ENCODE measurements around the gene GLI2. TPM values are rescaled to one million over a fixed set of nuclear protein-coding genes. Genes with fewer than 3 reads are reported as not detected.

GLI2 gene
- total and polyA plus RNA-seq, 9 of the 15 experiments (the other 6 are each of a cell fraction or from before 2014, with no cell fraction given) = 0.24 TPM; not detected in 8

- intact Hi-C loops (cut with micrococcal nuclease) = no loop called here
- H3K9ac ChIP-seq (ENCODE audit: insufficient read depth in 1 of 2, low read depth in 2 of 2, low read length in 2 of 2) = no peak overlapping the region
- H3K4me2 ChIP-seq (ENCODE audit: insufficient read depth, low read length) = no peak overlapping the region
- no peak overlapping the region for H2AFZ ChIP-seq (ENCODE audit: low read depth, low read length)
- TF ChIP-seq PBX2 (CRISPR knock-in tag; IDR thresholded peaks at IDR 0.05; ENCODE audit: low read depth) (no peak), PBX2 (tag; conservative IDR thresholded peaks at IDR 0.05; ENCODE audit: low read depth) (no peak), ZNF354B (CRISPR knock-in tag; IDR thresholded peaks at IDR 0.05) (no peak), MCM5 (IDR thresholded peaks at IDR 0.05; ENCODE audit: low read depth) (no peak), ZNF282 (CRISPR knock-in tag; IDR thresholded peaks at IDR 0.05) (no peak), HMGN3 (IDR thresholded peaks at IDR 0.05; ENCODE audit: borderline replicate concordance, extremely low read depth, insufficient read length, low read depth, low read length) (no peak), NR2C2 (CRISPR knock-in tag; IDR thresholded peaks at IDR 0.05) (no peak), NR2C2 (tag; IDR thresholded peaks at IDR 0.05) (no peak), ARNT (IDR thresholded peaks at IDR 0.05) (no peak), ZZZ3 (IDR thresholded peaks at IDR 0.05) (no peak), TEAD2 (tag; IDR thresholded peaks at IDR 0.05) (no peak), TCF7 (IDR thresholded peaks at IDR 0.05; ENCODE audit: borderline replicate concordance) (no peak)
- TF ChIP-seq, protein P1, sequence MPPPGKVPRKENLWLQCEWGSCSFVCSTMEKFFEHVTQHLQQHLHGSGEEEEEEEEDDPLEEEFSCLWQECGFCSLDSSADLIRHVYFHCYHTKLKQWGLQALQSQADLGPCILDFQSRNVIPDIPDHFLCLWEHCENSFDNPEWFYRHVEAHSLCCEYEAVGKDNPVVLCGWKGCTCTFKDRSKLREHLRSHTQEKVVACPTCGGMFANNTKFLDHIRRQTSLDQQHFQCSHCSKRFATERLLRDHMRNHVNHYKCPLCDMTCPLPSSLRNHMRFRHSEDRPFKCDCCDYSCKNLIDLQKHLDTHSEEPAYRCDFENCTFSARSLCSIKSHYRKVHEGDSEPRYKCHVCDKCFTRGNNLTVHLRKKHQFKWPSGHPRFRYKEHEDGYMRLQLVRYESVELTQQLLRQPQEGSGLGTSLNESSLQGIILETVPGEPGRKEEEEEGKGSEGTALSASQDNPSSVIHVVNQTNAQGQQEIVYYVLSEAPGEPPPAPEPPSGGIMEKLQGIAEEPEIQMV (tag; conservative IDR thresholded peaks at IDR 0.05; ENCODE audit: low read depth) = no peak
- WGBS (ENCODE audit: insufficient coverage, low coverage, missing lambda C conversion rate) = 0% methylated on average over 6 of the region's 9 CpGs
- ATAC-seq (no peak), DNase-seq (ENCODE audit: extremely low read depth in 1 of 4, low spot score in 3 of 4) (no peak), FAIRE-seq (no peak)
- no peak overlapping the region for H3K4me3 ChIP-seq
- H3K79me2 ChIP-seq (ENCODE audit: control insufficient read depth, insufficient read depth, low read length) = no peaks in the 10 kb centered on the region
- no peaks in the 10 kb centered on the region for H3K9me1 ChIP-seq (ENCODE audit: control insufficient read depth, insufficient read depth, low read length)
- peaks cover 2 to 24% of the 10 kb centered on the region in 2 experiments; a peak in 2 of 5 replicates for H3K27me3 ChIP-seq (ENCODE audit: control insufficient read depth in 2 of 2, insufficient read depth in 2 of 2, low read length in 2 of 2)
- no peaks in the 10 kb centered on the region for H3K36me3 ChIP-seq (ENCODE audit: control insufficient read depth, insufficient read depth, low read length)
- POLR2A ChIA-PET = no interaction called here
- no peaks in the 10 kb centered on the region for H3K4me1 ChIP-seq (replicated peaks in 1 of 2; ENCODE audit: control insufficient read depth in 2 of 2, insufficient read depth in 2 of 2, low read length in 2 of 2)
- no TSS peak for BruUV-seq (replicated peaks)
- H3K27ac ChIP-seq (ENCODE audit: extremely low read depth, low read depth, low read length) = no peak overlapping the region
- no peaks in the 10 kb centered on the region for H3K9me3 ChIP-seq (replicated peaks; ENCODE audit: control insufficient read depth, insufficient read depth, low read depth, low read length)
- no peaks in the 10 kb centered on the region; the same call in 1 of the 2 replicates for H4K20me1 ChIP-seq (replicated peaks; ENCODE audit: control insufficient read depth, insufficient read depth, low read length)
- in situ Hi-C loops (cut with MboI) = no loop called here
- CTCF ChIA-PET (ENCODE audit: low intra/inter-chr PET ratio) = no interaction called here
Measured at GRCh38 chr2:120722246-120722567, 13.5 kb upstream of the GLI2 start.

Data from K562 (cell line).